Panc1 (cell line): ENCODE measurements around the gene FAM240A. TPM values are rescaled to one million over a fixed set of nuclear protein-coding genes. Genes with fewer than 3 reads are reported as not detected.

ENCODE experiments used
- ATAC-seq: fragments of 200-7000 bp; cut with Tn5 transposase; 2 replicates; pipeline ENCODE4 v1.9.1; 2020; ENCODE audit warnings: mild to moderate bottlenecking, moderate library complexity
- BruUV-seq: library from RNA; stranded (reverse); fragments of 400-500 nt; replicated peaks from 2 replicates; lab custom pipeline; 2021; lab: Mats Ljungman, UMichigan
- CTCF ChIA-PET: fragments of 300-600 bp; sonication (Branson Sonifier 250); formaldehyde crosslinking; loops from one replicate; lab custom pipeline; 2022; ENCODE audit warnings: antibody characterized with exemption; lab: Charles Lee
- POLR2A ChIA-PET: fragments of 300-600 bp; sonication (Branson Sonifier 250); formaldehyde crosslinking; loops from one replicate; lab custom pipeline; 2022; ENCODE audit warnings: antibody characterized with exemption; lab: Charles Lee
- DNase-seq: peaks from one replicate; pipeline ENCODE4 v3.0.0-alpha.2; 2010; ENCODE audit warnings: low read depth, low spot score
- H3K27ac ChIP-seq: 2 replicates; pipeline ENCODE4 v1.5.1; 2011; ENCODE audit warnings: mild to moderate bottlenecking, low read length, inconsistent platforms
- H3K27me3 ChIP-seq: fragments of 200-500 bp; sonication (Bioruptor generic); 2 replicates; pipeline ENCODE4 v1.6.0; 2014; ENCODE audit warnings: low read length, inconsistent platforms; ENCODE audit not compliant: control insufficient read depth, insufficient read depth
- H3K36me3 ChIP-seq: fragments of 200-500 bp; sonication (Bioruptor generic); 2 replicates; pipeline ENCODE4 v1.5.1; 2014; ENCODE audit warnings: inconsistent platforms, mild to moderate bottlenecking, low read length, moderate library complexity; ENCODE audit not compliant: control insufficient read depth, insufficient read depth
- H3K4me1 ChIP-seq: 2 replicates; pipeline ENCODE4 v1.5.1; 2011; ENCODE audit warnings: inconsistent platforms, mild to moderate bottlenecking, low read length, moderate library complexity; ENCODE audit not compliant: control insufficient read depth, insufficient read depth
- H3K4me3 ChIP-seq, 2 experiments: 2 replicates each; pipeline ENCODE4 v1.5.1; 2011 to 2012; ENCODE audit warnings: low read depth in 2 of 2, low read length in 2 of 2, mild to moderate bottlenecking in 2 of 2, inconsistent platforms in 1 of 2, moderate library complexity in 1 of 2
- H3K9me3 ChIP-seq: fragments of 200-500 bp; sonication (Bioruptor generic); 2 replicates; pipeline ENCODE4 v1.5.1; 2014; ENCODE audit warnings: low read depth, mild to moderate bottlenecking, inconsistent platforms, low read length, moderate library complexity; ENCODE audit not compliant: control insufficient read depth, insufficient read depth
- CTCF ChIP-seq: fragments of 450-650 bp; IDR thresholded peaks from 2 replicates; pipeline ENCODE4 v1.5.1; 2017; ENCODE audit warnings: mild to moderate bottlenecking
- POLR2AphosphoS5 ChIP-seq: IDR thresholded peaks from 2 replicates; pipeline ENCODE4 v1.6.1; 2012; ENCODE audit warnings: mild to moderate bottlenecking, low read depth, low read length, moderate library complexity
- REST ChIP-seq, 2 experiments: IDR thresholded peaks; 2 replicates each; pipeline ENCODE4 v1.6.1; 2011 to 2012; ENCODE audit warnings: low read depth in 2 of 2, control low read depth in 1 of 2, low read length in 1 of 2, mild to moderate bottlenecking in 1 of 2, moderate library complexity in 1 of 2; ENCODE audit not compliant: insufficient read depth in 1 of 2
- SIN3A ChIP-seq: IDR thresholded peaks from 2 replicates; pipeline ENCODE4 v1.6.1; 2012; ENCODE audit warnings: low read depth, mild to moderate bottlenecking, low read length, moderate library complexity, borderline replicate concordance; ENCODE audit not compliant: insufficient read depth
- TCF7L2 ChIP-seq: IDR thresholded peaks from 2 replicates; pipeline ENCODE4 v1.6.1; 2011; ENCODE audit warnings: mild to moderate bottlenecking, low read depth, low read length, inconsistent platforms
- in situ Hi-C: cut with HindIII; loops from 2 replicates; pipeline ENCODE4 v1.10.0; 2016; ENCODE audit warnings: low sequenced_read_pairs, low pct_unique_long_range_greater_than_20kb
- intact Hi-C: fragments of 100-400 bp; cut with micrococcal nuclease; formaldehyde crosslinking; loops from one replicate; pipeline ENCODE4 v1.10.0; 2022; ENCODE audit not compliant: unreplicated experiment
- total RNA-seq: library from RNA; stranded (reverse); gene quantifications from one replicate; pipeline ENCODE4 v1.2.1, GENCODE V29; 2021; ENCODE audit not compliant: unreplicated experiment

Gene FAM240A
- total RNA-seq, 1 experiment from 2014 or later = not detected

GRCh38 chr3:46634856-46635255, 22.5 kb downstream of the FAM240A start:
- Histone ChIP-seq H3K36me3 (no peaks in the 10 kb centered on the region), H3K4me3 (no peak overlapping the region), H3K9me3 (no peaks in the 10 kb centered on the region), H3K27ac (no peak overlapping the region), H3K4me1 (no peaks in the 10 kb centered on the region), H3K27me3 (no peaks in the 10 kb centered on the region)
- CTCF ChIA-PET = no interaction called here
- ATAC-seq = no peak
- TF ChIP-seq SIN3A = no peak
- POLR2A ChIA-PET = no interaction called here
- intact Hi-C loops = loop anchor here (5.0 kb wide), 1 partner anchor 148 kb away; no protein-coding TSS in a partner anchor
- no peak for DNase-seq
- in situ Hi-C loops = no loop called here
- BruUV-seq = no TSS peak

- Histone ChIP-seq H3K36me3 (no peaks in the 10 kb centered on the region), H3K4me1 (no peaks in the 10 kb centered on the region), H3K9me3 (no peaks in the 10 kb centered on the region), H3K4me3 (no peak overlapping the region), H3K27me3 (no peaks in the 10 kb centered on the region), H3K27ac (no peak overlapping the region)
- CTCF ChIA-PET = interaction anchor here (1.1 kb wide), 1 partner anchor 9 kb away, joined by 3 read pairs; no protein-coding TSS in a partner anchor
- POLR2A ChIA-PET = no interaction called here
- DNase-seq (no peak), ATAC-seq (no peak)
- TF ChIP-seq REST (IDR thresholded peaks at IDR 0.05; ENCODE audit: insufficient read depth in 1 of 2, low read depth in 2 of 2, low read length in 1 of 2) = no peak
- TF ChIP-seq TCF7L2 = no peak
- no peak for TF ChIP-seq SIN3A
- TF ChIP-seq POLR2AphosphoS5 = no peak
- no peak for TF ChIP-seq CTCF
- in situ Hi-C loops (no loop called here), intact Hi-C loops (no loop called here)
- BruUV-seq = no TSS peak
Measured at GRCh38 chr3:46639221-46639620, 26.9 kb downstream of the FAM240A start.

GRCh38 chr3:46640927-46641326, 28.6 kb downstream of the FAM240A start:
- intact Hi-C loops = no loop called here
- H3K4me3 ChIP-seq = no peak overlapping the region
- H3K27me3 ChIP-seq = no peaks in the 10 kb centered on the region
- no peak for DNase-seq
- no peak for TF ChIP-seq SIN3A
- no peak for TF ChIP-seq REST (IDR thresholded peaks at IDR 0.05; ENCODE audit: insufficient read depth in 1 of 2, low read depth in 2 of 2, low read length in 1 of 2)
- no peak for TF ChIP-seq POLR2AphosphoS5
- TF ChIP-seq TCF7L2 = no peak
- no peak for TF ChIP-seq CTCF
- H3K9me3 ChIP-seq = no peaks in the 10 kb centered on the region
- BruUV-seq = no TSS peak
- CTCF ChIA-PET = no interaction called here
- in situ Hi-C loops = no loop called here
- no peaks in the 10 kb centered on the region for H3K4me1 ChIP-seq
- POLR2A ChIA-PET = no interaction called here
- no peak for ATAC-seq
- H3K27ac ChIP-seq = no peak overlapping the region
- H3K36me3 ChIP-seq = no peaks in the 10 kb centered on the region
